Measurements from ENCODE around the gene ZNF692.

GRCh38 chr1:248857749-248858095, 1.2 kb downstream of the ZNF692 start:
- TF ChIP-seq CTCF (IDR thresholded peaks at IDR 0.05) = no peak
- no peak for TF ChIP-seq POLR2A (IDR thresholded peaks at IDR 0.05)

Measured in esophagus squamous epithelium (tissue), 4 donors.